Skin epidermis (tissue), 12 donors: ENCODE results near the gene ARHGDIG.
"Not testable (repeated sequence)": the region's sequence is repeated elsewhere in the genome, so short reads cannot be mapped to it uniquely, and the experiment has no call there.

Experiments
- H3K27ac ChIP-seq, 21 experiments: fragments of 200-600 bp; sonication (generic) in 11 of 21; one replicate each; pipeline ENCODE4 v1.5.0; 2020; ENCODE audit warnings: mild to moderate bottlenecking in 3 of 21, inconsistent platforms in 2 of 21, moderate library complexity in 2 of 21
- H3K4me3 ChIP-seq, 7 experiments: fragments of 200-600 bp; sonication (generic) in 2 of 7; one replicate each; pipeline ENCODE4 v1.5.0; 2020; ENCODE audit warnings: inconsistent platforms in 2 of 7, mild to moderate bottlenecking in 2 of 7, moderate library complexity in 1 of 7

Gene ARHGDIG

DNA sequence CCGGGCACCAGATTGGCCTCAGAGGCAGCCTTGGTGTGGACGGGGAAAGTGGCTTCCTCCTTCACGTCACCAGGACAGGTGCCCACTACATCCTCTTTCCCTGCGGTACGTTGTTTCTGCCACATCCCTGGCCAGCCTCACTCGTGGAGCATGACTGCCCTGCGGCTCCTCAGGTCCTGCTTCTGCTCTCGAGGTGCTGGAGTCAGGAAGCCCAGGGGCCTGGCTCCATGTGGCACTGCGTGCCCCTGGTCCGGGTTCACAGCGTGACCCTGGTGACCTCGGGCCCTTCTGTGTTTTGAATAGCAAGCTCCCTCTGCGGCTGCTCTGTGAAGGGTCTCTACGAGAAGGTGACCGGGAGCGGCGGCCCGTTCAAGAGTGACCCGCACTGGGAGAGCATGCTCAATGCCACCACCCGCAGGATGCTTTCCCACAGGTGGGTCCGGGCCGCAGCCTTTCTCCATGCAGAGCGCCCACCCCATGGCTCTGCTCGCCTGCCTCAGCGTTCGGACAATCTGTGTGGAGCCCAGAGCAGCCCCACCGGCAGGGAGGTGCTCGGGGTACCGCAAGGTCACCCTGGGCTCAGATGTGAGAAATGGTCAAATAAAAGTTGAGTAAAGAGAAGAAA, 18.2 kb upstream of the ARHGDIG start:
- Histone ChIP-seq H3K4me3 (no peak overlapping the region), H3K27ac (no peak overlapping the region)

DNA sequence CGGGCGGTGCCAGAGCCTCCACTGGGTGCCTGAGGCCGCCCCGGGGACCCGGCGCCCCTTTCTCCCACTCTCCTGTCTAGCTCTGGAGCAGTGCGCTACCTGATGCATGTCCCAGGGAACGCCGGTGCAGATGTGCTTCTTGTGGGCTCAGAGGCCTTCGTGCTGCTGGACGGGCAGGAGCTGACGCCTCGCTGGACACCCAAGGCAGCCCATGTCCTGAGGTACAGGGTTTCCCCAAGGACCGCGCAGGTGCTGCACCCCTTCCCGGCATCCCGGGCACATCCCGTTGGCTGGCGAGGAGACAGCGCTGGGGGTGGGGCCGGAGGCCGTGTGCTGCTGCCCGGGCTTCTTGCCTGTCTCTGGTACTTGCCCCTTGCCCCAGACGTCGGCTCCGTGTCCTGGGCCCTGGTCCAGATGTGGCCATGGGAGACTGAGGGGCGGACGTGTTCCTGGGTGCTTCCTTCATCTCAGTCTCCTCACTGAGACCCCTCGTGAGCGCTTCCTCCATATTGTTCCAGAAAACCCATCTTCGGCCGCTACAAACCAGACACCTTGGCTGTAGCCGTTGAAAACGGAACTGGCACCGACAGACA, 17.1 kb upstream of the ARHGDIG start:
- no peak overlapping the region for H3K27ac ChIP-seq
- no peak overlapping the region for H3K4me3 ChIP-seq

- H3K4me3 ChIP-seq: no peak overlapping the region
- H3K27ac ChIP-seq: no peak overlapping the region
These were observed 16.4 kb upstream of the ARHGDIG start for GRCh38 chr16:263944-264343.

DNA sequence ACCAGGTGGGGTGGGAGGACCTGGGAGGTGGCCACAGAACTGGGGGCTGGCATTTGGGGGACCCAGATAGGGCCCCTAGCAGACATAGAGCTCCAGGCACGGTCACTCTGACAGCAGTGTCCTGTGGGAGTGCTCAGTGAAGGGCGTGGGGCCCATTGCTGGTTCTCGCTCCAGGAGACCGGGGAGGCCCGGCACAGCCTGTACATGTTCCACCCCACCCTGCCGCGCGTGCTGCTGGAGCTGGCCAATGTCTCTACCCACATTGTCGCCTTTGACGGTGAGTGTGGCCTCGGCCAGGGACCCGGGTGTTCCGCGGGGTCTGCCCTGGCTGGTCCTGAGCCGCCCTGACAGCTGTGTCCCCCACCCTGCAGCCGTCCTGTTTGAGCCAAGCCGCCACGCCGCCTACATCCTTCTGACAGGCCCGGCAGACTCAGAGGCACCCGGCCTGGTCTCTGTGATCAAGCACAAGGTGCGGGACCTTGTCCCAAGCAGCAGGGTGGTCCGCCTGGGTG, 15.9 kb upstream of the ARHGDIG start:
- Histone ChIP-seq H3K27ac (no peak overlapping the region), H3K4me3 (no peak overlapping the region)

DNA sequence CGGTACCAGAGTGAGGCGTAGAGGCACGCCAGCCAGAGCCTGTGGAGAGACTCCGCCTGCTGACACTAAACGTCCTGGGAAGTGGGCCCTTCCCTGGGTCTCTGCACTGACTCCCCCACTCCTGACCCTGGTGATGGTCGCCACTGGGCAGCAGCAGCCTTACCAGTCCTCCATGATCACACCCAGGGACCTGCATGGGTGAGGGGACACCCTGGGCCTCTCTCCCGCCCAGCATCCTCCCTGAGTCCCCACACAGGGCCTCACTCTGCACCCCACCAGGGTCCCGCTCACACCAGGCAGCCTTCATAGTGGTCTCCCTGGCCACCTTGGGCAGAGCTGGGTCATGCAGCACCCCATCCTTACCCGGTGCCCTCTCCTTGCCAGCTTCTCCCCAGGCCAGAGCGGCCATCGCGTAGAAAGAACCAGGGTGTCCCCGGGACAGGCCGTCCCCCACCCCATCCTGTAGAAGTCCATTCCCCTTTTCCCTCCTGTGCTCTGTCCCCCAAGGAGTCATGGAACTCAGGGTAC, 15.3 kb upstream of the ARHGDIG start:
- Histone ChIP-seq H3K27ac (no peak overlapping the region), H3K4me3 (no peak overlapping the region)

GRCh38 chr16:265711-266110, 14.7 kb upstream of the ARHGDIG start:
- H3K27ac ChIP-seq: no peak overlapping the region
- H3K4me3 ChIP-seq: no peak overlapping the region

DNA sequence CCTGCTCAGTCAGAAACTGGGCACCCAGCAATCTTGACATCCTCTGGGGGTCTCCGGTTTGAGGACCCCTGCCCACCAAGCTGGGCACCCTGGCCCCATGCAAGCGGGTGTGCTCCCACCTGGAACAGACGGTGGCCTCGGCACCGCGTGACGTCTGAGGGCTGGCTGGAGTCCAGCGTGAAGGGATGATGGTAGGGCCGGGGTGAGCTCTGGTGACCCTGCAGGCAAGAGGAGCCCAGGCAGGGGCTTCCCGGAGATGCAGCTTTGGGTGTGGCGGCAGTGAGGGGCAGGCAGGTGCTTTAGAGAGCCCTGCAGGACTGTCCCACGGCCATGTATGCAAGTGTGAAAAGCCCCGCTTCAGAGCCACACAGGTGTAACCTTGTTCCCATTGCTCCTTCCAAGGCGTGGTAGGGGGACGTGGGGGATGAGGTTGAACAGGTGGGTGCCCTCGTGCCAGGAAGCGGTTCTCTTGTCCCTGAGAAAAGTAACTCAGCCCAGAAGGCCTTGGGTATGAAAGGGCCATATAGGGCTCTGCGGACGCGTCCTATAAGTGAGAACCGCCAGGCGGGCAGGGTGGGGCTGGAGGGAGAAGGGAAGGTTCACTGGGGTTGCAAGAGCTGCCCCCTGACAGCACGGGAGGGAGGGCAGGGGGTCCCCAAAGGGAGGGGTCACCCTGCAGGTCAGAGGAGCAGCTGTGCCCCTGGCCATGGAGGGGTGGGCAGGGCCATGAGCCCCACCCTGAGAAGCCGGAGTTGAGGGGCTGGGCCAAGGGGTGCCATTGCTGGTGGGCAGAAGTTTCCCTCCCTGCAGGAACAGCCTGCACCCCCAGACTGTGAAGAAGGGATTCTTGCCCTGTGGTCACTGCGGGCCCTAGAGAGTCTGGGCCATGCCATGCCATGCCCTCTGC, 13.9 kb upstream of the ARHGDIG start:
- no peak overlapping the region for H3K4me3 ChIP-seq
- no peak overlapping the region for H3K27ac ChIP-seq

DNA sequence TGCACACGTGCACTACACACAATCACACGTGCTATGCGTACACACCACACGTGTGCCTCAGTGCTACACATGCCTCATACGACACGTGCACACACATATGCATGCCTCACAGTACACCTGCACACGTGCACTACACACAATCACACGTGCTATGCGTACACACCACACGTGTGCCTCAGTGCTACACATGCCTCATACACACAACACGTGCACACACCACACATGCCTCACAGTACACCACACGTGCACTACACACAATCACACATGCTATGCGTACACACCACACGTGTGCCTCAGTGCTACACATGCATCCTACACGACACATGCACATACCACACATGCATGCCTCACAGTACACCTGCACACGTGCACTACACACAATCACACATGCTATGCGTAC, 12.8 kb upstream of the ARHGDIG start:
- H3K4me3 ChIP-seq, H3K27ac ChIP-seq: not testable (repeated sequence)

DNA sequence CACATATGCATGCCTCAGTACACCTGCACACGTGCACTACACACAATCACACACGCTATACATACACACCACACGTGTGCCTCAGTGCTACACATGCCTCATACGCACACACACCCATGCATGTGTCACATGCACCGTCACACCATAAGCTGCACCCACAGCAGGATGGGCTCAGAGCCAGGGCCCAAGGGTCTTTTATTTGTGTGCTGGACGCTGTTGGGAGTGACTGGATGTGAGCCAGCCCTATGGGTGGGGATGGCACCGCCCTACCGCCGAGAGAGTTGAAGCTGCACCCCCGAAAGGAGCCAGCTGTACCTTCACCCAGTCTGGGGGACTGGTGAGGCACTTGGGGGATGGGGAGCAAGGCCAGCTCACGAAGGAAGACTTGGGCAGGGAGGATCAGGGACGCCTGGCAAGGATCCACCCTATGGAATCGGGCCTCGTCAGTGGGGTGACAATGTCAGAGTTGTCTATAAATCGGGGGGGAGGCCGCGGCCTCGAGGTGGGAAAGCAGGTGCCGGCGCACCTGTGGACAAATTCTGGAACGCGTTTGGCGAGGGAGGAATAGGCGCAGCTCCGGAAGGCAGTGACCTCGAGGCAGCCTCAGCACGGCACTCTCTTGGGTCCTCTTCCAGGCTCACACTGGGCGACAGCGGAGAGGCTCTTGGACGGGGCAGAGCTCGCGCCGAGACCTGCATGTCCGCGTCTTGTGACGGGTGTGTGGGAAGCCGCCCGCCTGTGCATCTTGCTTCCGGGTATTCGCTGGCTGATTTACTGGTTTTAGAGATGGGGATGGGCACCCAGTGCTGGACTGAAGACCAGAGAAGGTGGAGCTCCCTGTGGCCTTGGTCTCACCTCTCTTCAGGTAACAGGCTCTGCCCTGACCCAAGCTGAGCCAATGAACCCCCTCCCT, 12.0 kb upstream of the ARHGDIG start:
- peak overlapping the region in 1 of 21 experiments; percentile 4 for H3K27ac ChIP-seq
- H3K4me3 ChIP-seq: no peak overlapping the region

DNA sequence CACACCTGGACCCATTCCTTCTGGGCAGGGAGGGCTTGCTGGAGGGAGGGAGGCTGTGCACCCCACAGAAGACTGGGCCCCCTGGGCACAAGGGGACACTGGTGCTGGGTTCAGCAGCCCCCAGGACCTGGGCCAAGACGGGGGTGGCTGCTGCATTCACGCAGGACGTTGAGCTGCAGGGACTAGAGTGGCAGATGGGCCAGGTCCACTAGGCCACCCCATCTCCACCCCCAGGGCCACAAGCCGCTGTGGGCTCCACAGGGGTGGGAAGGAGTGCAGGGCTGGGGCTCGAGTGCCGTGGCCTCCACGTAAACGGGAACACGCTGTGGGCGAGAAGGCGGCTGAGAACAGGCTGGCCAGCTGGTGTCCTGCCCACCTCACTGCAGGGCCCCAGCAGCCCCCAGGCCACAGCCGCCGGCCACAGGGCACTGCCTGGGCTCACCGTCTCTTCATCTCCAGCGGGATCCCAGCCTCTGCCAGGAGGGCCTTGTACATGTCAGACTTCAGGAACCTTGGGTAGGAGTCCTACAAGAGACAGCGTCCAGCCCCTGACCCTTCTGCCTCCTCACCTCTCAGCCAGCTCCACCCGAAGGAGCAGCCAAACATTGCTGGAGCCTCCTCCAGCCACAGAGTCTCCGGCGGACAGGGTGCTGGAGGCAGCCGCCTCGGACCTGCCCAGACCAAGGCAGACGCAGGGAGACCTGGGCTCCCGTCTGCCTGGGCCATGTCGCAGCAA, 11.2 kb upstream of the ARHGDIG start:
- H3K4me3 ChIP-seq: no peak overlapping the region
- H3K27ac ChIP-seq: no peak overlapping the region

GRCh38 chr16:270381-271255, 9.8 kb upstream of the ARHGDIG start:
- H3K27ac ChIP-seq: no peak overlapping the region
- H3K4me3 ChIP-seq: no peak overlapping the region

GRCh38 chr16:272633-273546, 7.5 kb upstream of the ARHGDIG start:
- Histone ChIP-seq H3K4me3 (no peak overlapping the region), H3K27ac (no peak overlapping the region)

GRCh38 chr16:273547-274421, 6.6 kb upstream of the ARHGDIG start:
- no peak overlapping the region for H3K27ac ChIP-seq
- H3K4me3 ChIP-seq: no peak overlapping the region

DNA sequence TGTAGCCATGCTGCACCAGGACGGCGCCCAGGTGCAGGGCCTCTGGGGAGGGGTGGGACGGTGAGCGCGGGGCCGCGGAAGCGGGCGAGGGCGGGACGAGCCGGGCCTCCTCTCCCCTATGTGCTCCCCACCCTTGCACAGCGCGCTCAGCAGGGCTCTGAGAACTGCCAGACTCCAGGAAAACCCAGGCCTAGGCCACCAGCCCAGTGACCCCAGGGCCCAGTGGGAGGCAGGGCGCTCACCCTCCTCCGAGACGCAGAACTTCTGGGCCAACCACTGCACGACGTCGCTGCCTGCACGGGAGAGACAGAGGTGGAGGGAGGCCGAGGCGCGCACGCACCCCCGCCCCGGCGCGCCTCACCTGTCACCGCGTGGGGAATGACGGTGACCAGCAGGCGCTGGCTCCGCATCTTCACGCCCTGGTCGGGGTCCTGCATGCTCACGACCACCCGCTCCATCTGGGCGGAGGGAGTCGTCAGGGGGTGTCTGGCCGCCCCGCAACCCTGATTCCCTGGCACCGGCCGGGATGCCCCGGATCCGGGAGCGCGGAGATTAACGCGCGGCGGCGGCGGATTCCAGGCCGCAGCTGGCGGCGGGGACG, 5.2 kb upstream of the ARHGDIG start:
- H3K4me3 ChIP-seq: peak overlapping the region; percentile 1 to 41 (median 24)
- H3K27ac ChIP-seq: peak overlapping the region in 1 of 21 experiments; percentile 2

GRCh38 chr16:275786-276232, 4.6 kb upstream of the ARHGDIG start, which contains the start of gene RGS11:
Gene RGS11, minus strand, starts transcription at chr16:275944. Its CDS starts 33 bp downstream, at chr16:275911.
- Histone ChIP-seq H3K4me3 (peak within 1 kb of the TSS; percentile 1 to 41 (median 24)), H3K27ac (peak within 1 kb of the TSS in 2 of 21 experiments; percentile 2 to 8)
